Neural cell (in vitro differentiated cells): Measurements from ENCODE around the gene ZNF618. TPM values are rescaled to one million over a fixed set of nuclear protein-coding genes. Genes with fewer than 3 reads are reported as not detected.

ENCODE experiments used
- H2AFZ ChIP-seq: fragments of 200-600, 300-800 bp; sonication (generic), shearing (Covaris generic); 2 replicates; pipeline ENCODE4 v1.6.0; 2014; ENCODE audit warnings: low read depth, mild to moderate bottlenecking, antibody characterized with exemption, low read length, moderate library complexity
- H3F3A ChIP-seq: fragments of 200-600 bp; shearing (Covaris generic); 2 replicates; pipeline ENCODE4 v1.6.1; 2016; ENCODE audit warnings: mild to moderate bottlenecking, moderate library complexity, mixed read lengths, antibody characterized with exemption, low read length; ENCODE audit not compliant: insufficient read depth, poor library complexity, severe bottlenecking
- H3K27ac ChIP-seq: fragments of 200-600, 300-800 bp; sonication (generic), shearing (Covaris generic); 2 replicates; pipeline ENCODE4 v1.5.1; 2014; ENCODE audit warnings: mild to moderate bottlenecking, low read length, moderate library complexity
- H3K27me3 ChIP-seq: fragments of 300-800, 200-600 bp; sonication (generic), shearing (Covaris generic); 2 replicates; pipeline ENCODE4 v1.6.0; 2014; ENCODE audit warnings: mild to moderate bottlenecking, low read depth, low read length, moderate library complexity; ENCODE audit not compliant: insufficient read depth
- H3K36me3 ChIP-seq: fragments of 300-800, 200-600 bp; sonication (generic), shearing (Covaris generic); 2 replicates; pipeline ENCODE4 v1.5.1; 2014; ENCODE audit warnings: mild to moderate bottlenecking, antibody characterized with exemption, low read length, moderate library complexity; ENCODE audit not compliant: insufficient read depth
- H3K4me2 ChIP-seq: fragments of 300-800, 200-600 bp; sonication (generic), shearing (Covaris generic); 2 replicates; pipeline ENCODE4 v1.6.0; 2014; ENCODE audit warnings: mild to moderate bottlenecking, low read length
- H3K4me3 ChIP-seq: fragments of 300-800, 200-600 bp; sonication (generic), shearing (Covaris generic); 2 replicates; pipeline ENCODE4 v1.5.1; 2014; ENCODE audit warnings: mild to moderate bottlenecking, low read length, moderate library complexity
- H3K79me2 ChIP-seq: fragments of 200-600 bp; shearing (Covaris generic); replicated peaks from 2 replicates; pipeline ENCODE4 v1.6.0; 2014; ENCODE audit warnings: mild to moderate bottlenecking, low read length, moderate library complexity; ENCODE audit not compliant: insufficient read depth
- H3K9ac ChIP-seq: fragments of 300-800, 200-600 bp; sonication (generic), shearing (Covaris generic); 2 replicates; pipeline ENCODE4 v1.6.1; 2016; ENCODE audit warnings: mild to moderate bottlenecking, low read length, mixed read lengths
- H3K9me2 ChIP-seq: fragments of 200-600 bp; shearing (Covaris generic); 2 replicates; pipeline ENCODE4 v1.6.1; 2016; ENCODE audit warnings: mild to moderate bottlenecking, low read length, mixed read lengths; ENCODE audit not compliant: insufficient read depth
- H3K9me3 ChIP-seq: fragments of 200-600, 300-800 bp; sonication (generic), shearing (Covaris generic); 2 replicates; pipeline ENCODE4 v1.6.1; 2016; ENCODE audit warnings: mild to moderate bottlenecking, mixed run types, low read length, moderate library complexity, mixed read lengths
- H4K20me1 ChIP-seq: fragments of 200-600 bp; shearing (Covaris generic); 2 replicates; pipeline ENCODE4 v1.6.1; 2016; ENCODE audit warnings: mild to moderate bottlenecking, mixed run types; ENCODE audit not compliant: insufficient read depth
- EP300 ChIP-seq: fragments of 450-650 bp; conservative IDR thresholded peaks from 2 replicates; pipeline ENCODE4 v1.6.1; 2014; ENCODE audit warnings: antibody characterized with exemption, mild to moderate bottlenecking, moderate library complexity; ENCODE audit not compliant: poor library complexity, severe bottlenecking
- EZH2 ChIP-seq: fragments of 200-600, 300-800 bp; shearing (Covaris generic), sonication (generic); IDR thresholded peaks from 2 replicates; pipeline ENCODE4 v1.6.1; 2014; ENCODE audit warnings: antibody characterized with exemption, low read length, borderline replicate concordance, mild to moderate bottlenecking; ENCODE audit not compliant: insufficient read depth, poor library complexity, severe bottlenecking
- MXI1 ChIP-seq: fragments of 450-650 bp; conservative IDR thresholded peaks from 2 replicates; pipeline ENCODE4 v1.6.1; 2014; ENCODE audit warnings: antibody characterized with exemption, mild to moderate bottlenecking; ENCODE audit not compliant: poor library complexity, severe bottlenecking
- POLR2AphosphoS5 ChIP-seq: IDR thresholded peaks from 2 replicates; pipeline ENCODE4 v1.6.1; 2012
- RAD21 ChIP-seq: fragments of 450-650 bp; conservative IDR thresholded peaks from 2 replicates; pipeline ENCODE4 v1.6.1; 2014; ENCODE audit warnings: antibody characterized with exemption, mild to moderate bottlenecking, moderate library complexity
- SMC3 ChIP-seq: fragments of 450-650 bp; conservative IDR thresholded peaks from 2 replicates; pipeline ENCODE4 v1.6.1; 2014; ENCODE audit warnings: antibody characterized with exemption, mild to moderate bottlenecking, moderate library complexity; ENCODE audit not compliant: poor library complexity
- TAF1 ChIP-seq: IDR thresholded peaks from 2 replicates; pipeline ENCODE4 v1.6.1; 2012; ENCODE audit warnings: low read depth
- polyA plus RNA-seq: library from polyadenylated mRNA; depleted of rRNA; stranded (reverse); fragments of >200 nt; gene quantifications from 2 replicates; pipeline ENCODE4 v1.2.3, GENCODE V29; 2014
- TF ChIP-seq, protein P1 (sequence below): fragments of 450-650 bp; IDR thresholded peaks from 2 replicates; pipeline ENCODE4 v1.5.1; 2014; ENCODE audit warnings: antibody characterized with exemption, mild to moderate bottlenecking, moderate library complexity; ENCODE audit not compliant: poor library complexity, severe bottlenecking
- TF ChIP-seq, protein P2 (sequence below): IDR thresholded peaks from 2 replicates; pipeline ENCODE4 v1.6.1; 2012; ENCODE audit warnings: borderline replicate concordance

ZNF618 gene
- polyA plus RNA-seq, 1 donor from 2014 or later = 7.1 TPM

DNA sequence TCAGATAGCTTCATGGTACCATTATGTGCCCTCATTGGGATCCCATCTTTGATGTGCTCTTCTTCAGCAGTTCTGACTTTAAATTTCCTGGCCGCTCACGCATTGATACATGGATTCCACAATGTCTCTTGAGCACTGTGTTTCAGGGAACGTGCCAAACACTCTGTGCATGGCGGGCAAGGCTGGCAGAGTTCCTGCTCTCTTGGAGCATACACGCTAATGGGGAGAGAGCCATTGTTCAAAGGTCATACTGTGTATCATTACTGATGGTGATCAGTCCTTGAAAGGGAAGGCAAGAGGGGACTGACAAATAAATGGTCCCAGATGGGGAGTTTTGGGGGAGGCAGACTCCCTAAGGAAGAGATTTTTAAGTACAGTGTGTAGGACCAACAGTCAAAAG, 149.7 kb downstream of the ZNF618 start:
- Histone ChIP-seq H3K9ac (no peak overlapping the region), H3K27me3 (no peaks in the 10 kb centered on the region), H3K27ac (no peak overlapping the region), H2AFZ (no peak overlapping the region), H3K9me3 (peaks cover 3% of the 10 kb centered on the region), H3F3A (no peaks in the 10 kb centered on the region), H3K4me2 (no peak overlapping the region), H3K4me3 (no peak overlapping the region), H4K20me1 (no peaks in the 10 kb centered on the region), H3K79me2 (peaks cover 4% of the 10 kb centered on the region), H3K36me3 (peaks cover 20% of the 10 kb centered on the region), H3K9me2 (no peaks in the 10 kb centered on the region)
- TF ChIP-seq MXI1 (no peak), EP300 (no peak), RAD21 (no peak), SMC3 (no peak), EZH2 (no peak), POLR2AphosphoS5 (no peak), TAF1 (no peak)
- TF ChIP-seq, protein P1, sequence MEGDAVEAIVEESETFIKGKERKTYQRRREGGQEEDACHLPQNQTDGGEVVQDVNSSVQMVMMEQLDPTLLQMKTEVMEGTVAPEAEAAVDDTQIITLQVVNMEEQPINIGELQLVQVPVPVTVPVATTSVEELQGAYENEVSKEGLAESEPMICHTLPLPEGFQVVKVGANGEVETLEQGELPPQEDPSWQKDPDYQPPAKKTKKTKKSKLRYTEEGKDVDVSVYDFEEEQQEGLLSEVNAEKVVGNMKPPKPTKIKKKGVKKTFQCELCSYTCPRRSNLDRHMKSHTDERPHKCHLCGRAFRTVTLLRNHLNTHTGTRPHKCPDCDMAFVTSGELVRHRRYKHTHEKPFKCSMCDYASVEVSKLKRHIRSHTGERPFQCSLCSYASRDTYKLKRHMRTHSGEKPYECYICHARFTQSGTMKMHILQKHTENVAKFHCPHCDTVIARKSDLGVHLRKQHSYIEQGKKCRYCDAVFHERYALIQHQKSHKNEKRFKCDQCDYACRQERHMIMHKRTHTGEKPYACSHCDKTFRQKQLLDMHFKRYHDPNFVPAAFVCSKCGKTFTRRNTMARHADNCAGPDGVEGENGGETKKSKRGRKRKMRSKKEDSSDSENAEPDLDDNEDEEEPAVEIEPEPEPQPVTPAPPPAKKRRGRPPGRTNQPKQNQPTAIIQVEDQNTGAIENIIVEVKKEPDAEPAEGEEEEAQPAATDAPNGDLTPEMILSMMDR = no peak
- TF ChIP-seq, protein P2, sequence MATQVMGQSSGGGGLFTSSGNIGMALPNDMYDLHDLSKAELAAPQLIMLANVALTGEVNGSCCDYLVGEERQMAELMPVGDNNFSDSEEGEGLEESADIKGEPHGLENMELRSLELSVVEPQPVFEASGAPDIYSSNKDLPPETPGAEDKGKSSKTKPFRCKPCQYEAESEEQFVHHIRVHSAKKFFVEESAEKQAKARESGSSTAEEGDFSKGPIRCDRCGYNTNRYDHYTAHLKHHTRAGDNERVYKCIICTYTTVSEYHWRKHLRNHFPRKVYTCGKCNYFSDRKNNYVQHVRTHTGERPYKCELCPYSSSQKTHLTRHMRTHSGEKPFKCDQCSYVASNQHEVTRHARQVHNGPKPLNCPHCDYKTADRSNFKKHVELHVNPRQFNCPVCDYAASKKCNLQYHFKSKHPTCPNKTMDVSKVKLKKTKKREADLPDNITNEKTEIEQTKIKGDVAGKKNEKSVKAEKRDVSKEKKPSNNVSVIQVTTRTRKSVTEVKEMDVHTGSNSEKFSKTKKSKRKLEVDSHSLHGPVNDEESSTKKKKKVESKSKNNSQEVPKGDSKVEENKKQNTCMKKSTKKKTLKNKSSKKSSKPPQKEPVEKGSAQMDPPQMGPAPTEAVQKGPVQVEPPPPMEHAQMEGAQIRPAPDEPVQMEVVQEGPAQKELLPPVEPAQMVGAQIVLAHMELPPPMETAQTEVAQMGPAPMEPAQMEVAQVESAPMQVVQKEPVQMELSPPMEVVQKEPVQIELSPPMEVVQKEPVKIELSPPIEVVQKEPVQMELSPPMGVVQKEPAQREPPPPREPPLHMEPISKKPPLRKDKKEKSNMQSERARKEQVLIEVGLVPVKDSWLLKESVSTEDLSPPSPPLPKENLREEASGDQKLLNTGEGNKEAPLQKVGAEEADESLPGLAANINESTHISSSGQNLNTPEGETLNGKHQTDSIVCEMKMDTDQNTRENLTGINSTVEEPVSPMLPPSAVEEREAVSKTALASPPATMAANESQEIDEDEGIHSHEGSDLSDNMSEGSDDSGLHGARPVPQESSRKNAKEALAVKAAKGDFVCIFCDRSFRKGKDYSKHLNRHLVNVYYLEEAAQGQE = no peak

GRCh38 chr9:114026335-114026734, 150.2 kb downstream of the ZNF618 start:
- Histone ChIP-seq H3K27me3 (no peaks in the 10 kb centered on the region), H4K20me1 (no peaks in the 10 kb centered on the region), H3K27ac (no peak overlapping the region), H3K79me2 (peaks cover 4% of the 10 kb centered on the region), H3F3A (no peaks in the 10 kb centered on the region), H3K36me3 (peaks cover 20% of the 10 kb centered on the region), H2AFZ (no peak overlapping the region), H3K4me2 (no peak overlapping the region), H3K9me3 (peaks cover 3% of the 10 kb centered on the region), H3K9ac (no peak overlapping the region), H3K9me2 (no peaks in the 10 kb centered on the region), H3K4me3 (no peak overlapping the region)
- TF ChIP-seq, protein P2 = no peak
- no peak for TF ChIP-seq EZH2
- TF ChIP-seq MXI1 = no peak
- no peak for TF ChIP-seq TAF1
- TF ChIP-seq, protein P1 = no peak
- no peak for TF ChIP-seq POLR2AphosphoS5
- TF ChIP-seq EP300 = no peak
